ENCODE results near the gene GPR21. TPM values are rescaled to one million over a fixed set of nuclear protein-coding genes. Genes with fewer than 3 reads are reported as not detected.

Gene GPR21
- polyA plus RNA-seq, 1 of the 3 experiments (the other 2 are of a cell fraction): not detected

DNA sequence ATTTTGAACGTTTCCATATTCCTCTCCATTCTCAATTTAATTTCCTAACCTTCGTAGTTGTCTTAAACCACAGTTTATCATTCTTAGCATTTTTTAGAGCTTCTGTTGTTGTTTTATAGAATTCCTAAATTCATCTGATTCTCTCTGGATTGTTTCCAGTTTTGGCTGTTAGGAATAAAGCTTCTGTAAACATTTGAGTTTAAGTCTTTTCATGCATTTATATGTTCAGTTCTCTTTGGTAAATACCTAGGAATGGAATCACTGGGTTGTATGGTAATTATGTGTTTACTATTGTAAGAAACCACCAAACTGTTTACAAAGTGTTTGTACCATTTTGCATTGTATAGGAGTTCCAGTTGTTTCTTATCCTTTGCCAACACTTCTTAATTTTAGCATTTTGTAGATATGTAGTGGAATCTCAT lies 29.7 kb downstream of the GPR21 start (continued):
- TF ChIP-seq POLR2AphosphoS5 (IDR thresholded peaks at IDR 0.05; ENCODE audit: low read depth, low read length) (no peak), GATA2 (CRISPR knock-in tag; IDR thresholded peaks at IDR 0.05) (no peak), MXI1 (IDR thresholded peaks at IDR 0.05; ENCODE audit: low read depth, low read length) (no peak)
- TF ChIP-seq, protein P1, sequence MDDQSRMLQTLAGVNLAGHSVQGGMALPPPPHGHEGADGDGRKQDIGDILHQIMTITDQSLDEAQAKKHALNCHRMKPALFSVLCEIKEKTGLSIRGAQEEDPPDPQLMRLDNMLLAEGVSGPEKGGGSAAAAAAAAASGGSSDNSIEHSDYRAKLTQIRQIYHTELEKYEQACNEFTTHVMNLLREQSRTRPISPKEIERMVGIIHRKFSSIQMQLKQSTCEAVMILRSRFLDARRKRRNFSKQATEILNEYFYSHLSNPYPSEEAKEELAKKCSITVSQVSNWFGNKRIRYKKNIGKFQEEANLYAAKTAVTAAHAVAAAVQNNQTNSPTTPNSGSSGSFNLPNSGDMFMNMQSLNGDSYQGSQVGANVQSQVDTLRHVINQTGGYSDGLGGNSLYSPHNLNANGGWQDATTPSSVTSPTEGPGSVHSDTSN (IDR thresholded peaks at IDR 0.05): peak; percentile 72

DNA sequence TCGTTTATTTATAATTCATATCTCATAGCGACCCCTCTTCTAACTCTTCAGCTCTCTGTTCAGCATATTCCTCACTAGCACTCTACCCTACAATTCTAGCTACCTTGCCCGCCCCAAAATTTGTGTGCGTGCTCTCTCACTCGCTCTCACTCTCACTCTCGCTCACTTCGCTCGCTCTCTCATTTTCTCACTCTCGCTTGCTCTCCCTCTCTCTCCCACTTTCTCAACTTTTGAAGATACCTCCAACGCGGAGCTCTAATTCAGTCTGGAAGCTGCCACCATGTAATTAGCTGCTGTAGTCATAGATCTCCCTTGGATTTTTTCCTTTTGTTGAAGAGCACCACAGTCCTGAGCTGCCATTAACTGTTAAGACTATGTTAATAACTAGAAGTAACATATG lies 30.4 kb downstream of the GPR21 start:
- peaks cover 25% of the 10 kb centered on the region for H3F3A ChIP-seq (replicated peaks; ENCODE audit: insufficient read depth)
- no peaks in the 10 kb centered on the region for H4K20me1 ChIP-seq (ENCODE audit: insufficient read depth)
- CTCF ChIA-PET: interaction anchor here (0.6 kb wide), 1 partner anchor 291 kb away, joined by 3 read pairs; no protein-coding TSS in a partner anchor
- H3K4me2 ChIP-seq: no peak overlapping the region
- H3K36me3 ChIP-seq (replicated peaks in 1 of 2; ENCODE audit: control insufficient read depth in 1 of 2, insufficient read depth in 2 of 2, low read length in 1 of 2): peaks cover 25 to 29% of the 10 kb centered on the region in 2 experiments
- POLR2A ChIA-PET: no interaction called here
- H3K4me1 ChIP-seq (ENCODE audit: control insufficient read depth in 1 of 2, insufficient read depth in 2 of 2, low read depth in 1 of 2, low read length in 1 of 2): peaks cover 0 to 32% of the 10 kb centered on the region in 2 experiments
- DNase-seq: no peak
- 96% methylated on average over 11 of the region's 11 CpGs for WGBS (ENCODE audit: low lambda C conversion rate)
- H3K27ac ChIP-seq (ENCODE audit: low read depth in 2 of 2, low read length in 1 of 2): peak overlapping the region; percentile 32 to 56; a peak in 3 of 4 replicates
- no peaks in the 10 kb centered on the region for H3K9me3 ChIP-seq
- no peak overlapping the region for H3K4me3 ChIP-seq (ENCODE audit: low read depth in 2 of 2, low read length in 1 of 2)
- H3K9me2 ChIP-seq: no peaks in the 10 kb centered on the region
- H3K27me3 ChIP-seq (ENCODE audit: insufficient read depth): no peaks in the 10 kb centered on the region
- H2AFZ ChIP-seq (ENCODE audit: low read depth): no peak overlapping the region
- H3K9ac ChIP-seq: no peak overlapping the region
- TF ChIP-seq CHD2 (IDR thresholded peaks at IDR 0.05; ENCODE audit: low read length, partially characterized antibody): no peak
- TF ChIP-seq NRF1 (IDR thresholded peaks at IDR 0.05; ENCODE audit: low read depth, low read length): no peak
- TF ChIP-seq, protein P2, sequence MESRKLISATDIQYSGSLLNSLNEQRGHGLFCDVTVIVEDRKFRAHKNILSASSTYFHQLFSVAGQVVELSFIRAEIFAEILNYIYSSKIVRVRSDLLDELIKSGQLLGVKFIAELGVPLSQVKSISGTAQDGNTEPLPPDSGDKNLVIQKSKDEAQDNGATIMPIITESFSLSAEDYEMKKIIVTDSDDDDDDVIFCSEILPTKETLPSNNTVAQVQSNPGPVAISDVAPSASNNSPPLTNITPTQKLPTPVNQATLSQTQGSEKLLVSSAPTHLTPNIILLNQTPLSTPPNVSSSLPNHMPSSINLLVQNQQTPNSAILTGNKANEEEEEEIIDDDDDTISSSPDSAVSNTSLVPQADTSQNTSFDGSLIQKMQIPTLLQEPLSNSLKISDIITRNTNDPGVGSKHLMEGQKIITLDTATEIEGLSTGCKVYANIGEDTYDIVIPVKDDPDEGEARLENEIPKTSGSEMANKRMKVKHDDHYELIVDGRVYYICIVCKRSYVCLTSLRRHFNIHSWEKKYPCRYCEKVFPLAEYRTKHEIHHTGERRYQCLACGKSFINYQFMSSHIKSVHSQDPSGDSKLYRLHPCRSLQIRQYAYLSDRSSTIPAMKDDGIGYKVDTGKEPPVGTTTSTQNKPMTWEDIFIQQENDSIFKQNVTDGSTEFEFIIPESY (IDR thresholded peaks at IDR 0.05; ENCODE audit: borderline replicate concordance, low read depth): no peak
- no peak for TF ChIP-seq EZH2phosphoT487 (IDR thresholded peaks at IDR 0.05; ENCODE audit: borderline replicate concordance, low read depth)
- TF ChIP-seq FOXM1 (IDR thresholded peaks at IDR 0.05; ENCODE audit: low read depth): no peak
- no peaks in the 10 kb centered on the region for H3K79me2 ChIP-seq (ENCODE audit: insufficient read depth)

DNA sequence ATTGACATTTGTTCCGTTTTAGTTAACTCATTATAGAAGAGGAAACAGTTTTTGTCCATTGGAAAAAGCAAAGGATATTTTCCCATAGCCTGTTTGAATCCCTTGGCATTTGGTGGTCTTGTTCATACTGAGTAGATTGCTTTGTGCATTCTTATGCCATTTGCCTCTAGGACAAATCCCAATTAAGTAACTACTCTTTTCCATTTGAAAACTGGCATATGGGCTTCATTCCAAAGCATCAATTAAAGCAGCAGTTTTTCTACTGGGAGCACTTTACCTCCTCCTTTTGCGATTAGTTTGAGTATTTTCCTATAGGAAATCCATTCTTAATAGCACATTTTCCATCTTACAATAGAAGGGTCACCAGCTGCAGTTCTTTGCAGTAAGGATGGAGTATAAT lies 31.2 kb downstream of the GPR21 start:
- no peak overlapping the region for H3K4me2 ChIP-seq
- no peak overlapping the region for H3K4me3 ChIP-seq (ENCODE audit: low read depth in 2 of 2, low read length in 1 of 2)
- H3K4me1 ChIP-seq (ENCODE audit: control insufficient read depth in 1 of 2, insufficient read depth in 2 of 2, low read depth in 1 of 2, low read length in 1 of 2): peaks cover 0 to 32% of the 10 kb centered on the region in 2 experiments
- H3K27ac ChIP-seq (ENCODE audit: low read depth in 2 of 2, low read length in 1 of 2): peak overlapping the region; percentile 23 to 32; a peak in 3 of 4 replicates
- H3F3A ChIP-seq (replicated peaks; ENCODE audit: insufficient read depth): peaks cover 29% of the 10 kb centered on the region
- H3K9me2 ChIP-seq: no peaks in the 10 kb centered on the region
- no peaks in the 10 kb centered on the region for H3K27me3 ChIP-seq (ENCODE audit: insufficient read depth)
- ChIA-PET CTCF (no interaction called here), POLR2A (no interaction called here)
- no peaks in the 10 kb centered on the region for H3K79me2 ChIP-seq (ENCODE audit: insufficient read depth)
- H3K9me3 ChIP-seq: no peaks in the 10 kb centered on the region
- 70% methylated on average over 2 of the region's 2 CpGs for WGBS (ENCODE audit: low lambda C conversion rate)
- DNase-seq: no peak
- no peaks in the 10 kb centered on the region for H4K20me1 ChIP-seq (ENCODE audit: insufficient read depth)
- H3K36me3 ChIP-seq (replicated peaks in 1 of 2; ENCODE audit: control insufficient read depth in 1 of 2, insufficient read depth in 2 of 2, low read length in 1 of 2): peaks cover 25 to 29% of the 10 kb centered on the region in 2 experiments
- H3K9ac ChIP-seq: no peak overlapping the region
- no peak overlapping the region for H2AFZ ChIP-seq (ENCODE audit: low read depth)
- TF ChIP-seq RFX5 (IDR thresholded peaks at IDR 0.05; ENCODE audit: low read length): no peak
- TF ChIP-seq ELF1 (IDR thresholded peaks at IDR 0.05): no peak
- TF ChIP-seq GABPA (IDR thresholded peaks at IDR 0.05; ENCODE audit: low read depth): no peak
- TF ChIP-seq, protein P2 (IDR thresholded peaks at IDR 0.05; ENCODE audit: borderline replicate concordance, low read depth): no peak
- no peak for TF ChIP-seq FOSL2 (IDR thresholded peaks at IDR 0.05; ENCODE audit: borderline replicate concordance, low read depth)
- no peak for TF ChIP-seq EP300 (IDR thresholded peaks at IDR 0.05; ENCODE audit: borderline replicate concordance in 1 of 2, low read depth in 1 of 2, low read length in 1 of 2)
- TF ChIP-seq RCOR1 (IDR thresholded peaks at IDR 0.05; ENCODE audit: low read length): no peak
- no peak for TF ChIP-seq NFIC (IDR thresholded peaks at IDR 0.05; ENCODE audit: borderline replicate concordance)
- TF ChIP-seq USF1 (IDR thresholded peaks at IDR 0.05; ENCODE audit: borderline replicate concordance, low read depth): no peak
- no peak for TF ChIP-seq TEAD4 (IDR thresholded peaks at IDR 0.05; ENCODE audit: borderline replicate concordance, insufficient read depth)
- TF ChIP-seq FOXJ3 (CRISPR knock-in tag; IDR thresholded peaks at IDR 0.05): no peak
- no peak for TF ChIP-seq MXI1 (IDR thresholded peaks at IDR 0.05; ENCODE audit: low read depth, low read length)
- no peak for TF ChIP-seq POLR2AphosphoS5 (IDR thresholded peaks at IDR 0.05; ENCODE audit: low read depth, low read length)
- TF ChIP-seq FOXM1 (IDR thresholded peaks at IDR 0.05; ENCODE audit: low read depth): no peak
- no peak for TF ChIP-seq MEF2A (IDR thresholded peaks at IDR 0.05; ENCODE audit: borderline replicate concordance, low read depth)
- no peak for TF ChIP-seq JUND (IDR thresholded peaks at IDR 0.05)
